GM12874 (cell line): Measurements from ENCODE around the gene CNTNAP5.

Source experiments
- TF ChIP-seq, protein P1 (sequence below): IDR thresholded peaks from 2 replicates; pipeline ENCODE4 v1.5.1; 2011; ENCODE audit warnings: low read depth, mild to moderate bottlenecking, control low read depth, low read length, moderate library complexity; ENCODE audit not compliant: insufficient read depth

The CNTNAP5 gene

DNA sequence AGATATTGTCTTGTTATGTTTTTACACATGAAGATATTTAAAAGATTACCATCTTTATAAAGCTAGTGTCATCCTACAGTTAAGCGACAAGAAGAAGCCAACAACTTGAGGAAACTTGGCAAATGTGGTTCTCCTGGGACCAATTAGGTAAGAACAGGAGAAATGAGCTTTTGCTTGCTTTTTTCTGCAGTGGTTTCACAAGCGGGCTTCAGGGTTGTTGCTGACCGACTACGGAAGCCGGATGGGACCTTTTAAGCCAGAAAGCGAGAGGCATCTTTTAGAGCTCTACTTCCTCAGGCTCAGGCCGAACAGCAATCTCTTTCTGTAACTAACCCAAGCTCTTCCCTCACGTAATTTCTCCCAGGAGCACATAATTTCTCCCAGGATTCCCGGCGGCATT, 256.5 kb downstream of the CNTNAP5 start:
- TF ChIP-seq, protein P1, sequence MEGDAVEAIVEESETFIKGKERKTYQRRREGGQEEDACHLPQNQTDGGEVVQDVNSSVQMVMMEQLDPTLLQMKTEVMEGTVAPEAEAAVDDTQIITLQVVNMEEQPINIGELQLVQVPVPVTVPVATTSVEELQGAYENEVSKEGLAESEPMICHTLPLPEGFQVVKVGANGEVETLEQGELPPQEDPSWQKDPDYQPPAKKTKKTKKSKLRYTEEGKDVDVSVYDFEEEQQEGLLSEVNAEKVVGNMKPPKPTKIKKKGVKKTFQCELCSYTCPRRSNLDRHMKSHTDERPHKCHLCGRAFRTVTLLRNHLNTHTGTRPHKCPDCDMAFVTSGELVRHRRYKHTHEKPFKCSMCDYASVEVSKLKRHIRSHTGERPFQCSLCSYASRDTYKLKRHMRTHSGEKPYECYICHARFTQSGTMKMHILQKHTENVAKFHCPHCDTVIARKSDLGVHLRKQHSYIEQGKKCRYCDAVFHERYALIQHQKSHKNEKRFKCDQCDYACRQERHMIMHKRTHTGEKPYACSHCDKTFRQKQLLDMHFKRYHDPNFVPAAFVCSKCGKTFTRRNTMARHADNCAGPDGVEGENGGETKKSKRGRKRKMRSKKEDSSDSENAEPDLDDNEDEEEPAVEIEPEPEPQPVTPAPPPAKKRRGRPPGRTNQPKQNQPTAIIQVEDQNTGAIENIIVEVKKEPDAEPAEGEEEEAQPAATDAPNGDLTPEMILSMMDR: no peak

DNA sequence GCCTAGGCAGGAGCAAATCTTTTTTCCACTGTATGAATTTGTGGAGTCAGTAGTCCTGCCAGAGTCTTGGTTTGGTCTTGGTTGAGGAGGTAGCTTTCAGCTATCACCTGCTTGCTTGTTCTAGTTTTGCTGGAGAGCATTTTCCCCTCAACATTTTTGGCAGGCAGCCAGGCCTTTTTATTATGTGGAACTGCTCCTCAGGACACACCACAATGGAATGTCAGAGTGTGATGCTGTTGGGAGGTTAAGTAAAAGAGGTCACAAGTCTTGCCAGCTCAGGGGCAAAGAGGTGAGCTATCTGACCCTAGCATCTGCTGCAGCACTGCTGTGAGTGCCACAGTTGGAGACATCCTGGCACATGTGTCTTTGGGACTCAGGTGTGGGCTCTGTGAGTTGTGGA, 258.0 kb downstream of the CNTNAP5 start:
- TF ChIP-seq, protein P1: no peak

DNA sequence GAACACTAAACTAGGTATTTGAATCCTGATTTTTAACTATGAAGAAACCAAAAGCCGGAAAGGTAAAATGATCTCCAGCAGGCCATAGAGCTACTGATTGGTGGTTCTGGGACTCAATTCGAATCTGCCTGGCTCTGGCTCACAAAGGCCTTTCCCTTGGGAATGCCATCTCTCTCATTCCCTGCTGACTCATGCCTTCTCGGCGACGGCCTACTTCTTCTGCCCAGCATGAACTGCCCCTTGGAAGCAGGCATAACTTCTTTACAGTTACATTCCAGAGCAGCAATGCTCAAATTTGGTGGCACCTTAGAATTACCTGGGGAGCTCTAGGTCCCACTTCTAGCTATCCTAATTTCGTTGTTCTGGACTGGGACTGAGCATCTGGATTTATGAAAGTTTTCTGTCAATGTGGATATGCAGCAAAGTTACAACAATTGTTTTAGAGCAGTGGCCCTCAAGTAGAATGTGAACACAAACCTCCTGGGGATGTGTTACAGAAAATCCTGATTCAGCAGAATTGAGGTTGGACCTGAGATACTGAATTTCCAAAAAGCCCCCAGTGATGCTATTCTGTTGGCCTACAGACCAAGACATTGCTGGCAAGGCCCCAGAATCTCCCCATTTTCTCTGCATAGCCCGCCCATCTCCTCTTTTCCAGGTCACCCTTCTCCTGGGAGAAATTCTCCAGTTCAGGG, 261.1 kb downstream of the CNTNAP5 start:
- TF ChIP-seq, protein P1: no peak

DNA sequence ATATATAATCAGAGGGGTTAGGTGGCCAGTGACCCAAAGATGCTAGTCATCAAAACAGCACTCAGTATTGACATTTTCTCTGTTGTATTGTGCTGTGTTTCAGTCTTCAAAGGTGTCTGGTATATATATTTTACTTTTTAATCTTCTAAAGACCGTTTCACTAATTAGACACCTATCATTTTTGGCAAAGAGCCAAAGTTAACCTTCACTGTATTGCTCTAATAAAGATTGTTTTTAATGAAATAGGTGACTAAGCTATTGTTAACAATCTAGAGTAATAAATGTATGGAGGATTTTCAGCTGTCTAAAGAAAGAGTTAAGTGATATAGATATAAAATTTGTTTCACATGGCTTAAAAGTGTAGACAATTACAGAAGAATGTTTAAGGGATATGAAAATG, 264.0 kb downstream of the CNTNAP5 start:
- TF ChIP-seq, protein P1: no peak

DNA sequence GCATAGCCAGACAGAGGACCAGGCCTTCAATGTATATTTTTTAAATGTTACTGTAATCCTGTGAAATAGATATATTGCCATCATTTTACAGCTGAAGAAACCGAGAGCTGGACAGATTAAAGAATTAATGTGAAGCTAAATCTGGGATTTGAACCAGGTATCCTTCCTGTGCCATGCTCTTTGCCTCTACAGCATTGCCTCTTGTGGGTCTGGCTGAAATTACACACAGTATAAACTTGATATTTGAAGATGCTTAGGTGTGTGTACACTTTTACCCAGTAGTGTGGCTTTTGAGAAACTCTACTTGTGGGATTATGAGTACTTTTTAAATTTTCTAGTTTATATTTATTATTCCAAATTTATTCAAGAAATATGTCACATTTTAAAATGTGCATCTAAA, 264.5 kb downstream of the CNTNAP5 start:
- TF ChIP-seq, protein P1: no peak

DNA sequence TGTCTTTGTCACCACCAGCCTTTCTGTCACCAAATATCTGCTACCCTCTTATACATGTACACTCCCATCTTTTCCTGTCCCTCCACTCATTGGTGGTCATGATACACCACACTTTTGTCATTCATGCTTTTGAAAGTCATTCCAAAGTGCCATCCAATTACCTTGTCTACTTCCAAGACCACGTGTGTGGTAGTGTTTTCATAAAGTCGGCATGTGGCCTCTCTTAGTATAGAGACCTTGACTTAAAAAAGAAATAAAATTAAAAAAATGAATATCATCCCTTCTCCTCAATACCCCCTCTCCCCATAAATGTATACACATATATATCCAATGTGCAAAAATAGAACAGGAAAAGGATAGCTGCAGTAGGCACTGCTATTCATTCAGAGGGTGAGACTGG, 271.4 kb downstream of the CNTNAP5 start:
- TF ChIP-seq, protein P1: no peak

DNA sequence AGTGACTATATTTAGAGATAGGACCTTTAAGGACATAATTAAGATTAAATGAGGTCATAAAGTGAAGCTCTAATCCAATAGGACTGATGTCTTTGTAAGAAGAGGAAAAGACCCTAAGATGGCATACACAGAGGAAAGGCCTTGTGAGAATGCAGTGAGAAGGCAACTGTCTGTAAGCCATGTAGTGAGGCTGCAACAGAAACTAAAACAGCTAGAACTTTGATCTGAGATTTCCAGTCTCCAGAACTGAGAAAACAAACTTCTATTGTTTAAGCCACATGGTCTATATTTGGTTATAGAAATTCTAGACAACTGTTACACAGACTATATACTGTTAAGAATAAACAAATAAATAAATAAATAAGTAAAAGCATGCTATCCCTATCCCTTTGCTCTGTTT, 276.8 kb downstream of the CNTNAP5 start:
- TF ChIP-seq, protein P1: no peak
